H9 (cell line): ENCODE measurements around the gene VPS39. TPM values are rescaled to one million over a fixed set of nuclear protein-coding genes. Genes with fewer than 3 reads are reported as not detected.

ENCODE experiments used
- DNase-seq: peaks from one replicate; pipeline ENCODE4 v3.0.0-alpha.2; 2017
- H2AFZ ChIP-seq: one replicate; pipeline ENCODE4 v1.6.1; 2013; ENCODE audit warnings: mild to moderate bottlenecking, low read length, control low read depth, moderate library complexity
- H2AK5ac ChIP-seq: 2 replicates; pipeline ENCODE4 v1.6.1; 2013; ENCODE audit warnings: low read length, control low read depth, mixed read lengths; ENCODE audit not compliant: insufficient read length
- H2BK120ac ChIP-seq: one replicate; pipeline ENCODE4 v1.6.1; 2013; ENCODE audit warnings: low read depth, mild to moderate bottlenecking, low read length, control low read depth, inconsistent platforms; ENCODE audit not compliant: poor library complexity, severe bottlenecking
- H2BK12ac ChIP-seq: 2 replicates; pipeline ENCODE4 v1.6.1; 2013; ENCODE audit warnings: low read length, control low read depth, mixed read lengths, low read depth; ENCODE audit not compliant: insufficient read length
- H2BK15ac ChIP-seq: 2 replicates; pipeline ENCODE4 v1.6.1; 2013; ENCODE audit warnings: low read depth, low read length, control low read depth
- H2BK20ac ChIP-seq: one replicate; pipeline ENCODE4 v1.6.1; 2013; ENCODE audit warnings: low read depth, mild to moderate bottlenecking, low read length, control low read depth, inconsistent platforms; ENCODE audit not compliant: poor library complexity, severe bottlenecking
- H2BK5ac ChIP-seq: 2 replicates; pipeline ENCODE4 v1.6.1; 2013; ENCODE audit warnings: low read length, control low read depth, mixed read lengths; ENCODE audit not compliant: insufficient read length
- H3K14ac ChIP-seq: 2 replicates; pipeline ENCODE4 v1.6.1; 2013; ENCODE audit warnings: low read length, control low read depth; ENCODE audit not compliant: insufficient read depth
- H3K18ac ChIP-seq: 2 replicates; pipeline ENCODE4 v1.6.1; 2013; ENCODE audit warnings: low read depth, mild to moderate bottlenecking, mixed read lengths, low read length, control low read depth; ENCODE audit not compliant: insufficient read length
- H3K23ac ChIP-seq: 2 replicates; pipeline ENCODE4 v1.6.1; 2013; ENCODE audit warnings: low read length, control low read depth, mixed read lengths, low read depth; ENCODE audit not compliant: insufficient read length
- H3K23me2 ChIP-seq: 2 replicates; pipeline ENCODE4 v1.6.1; 2013; ENCODE audit warnings: low read depth, mild to moderate bottlenecking, mixed read lengths, low read length, control low read depth; ENCODE audit not compliant: insufficient read length, poor library complexity, severe bottlenecking
- H3K27ac ChIP-seq: 2 replicates; pipeline ENCODE4 v1.5.1; 2013; ENCODE audit warnings: low read length, control low read depth, mixed read lengths, low read depth; ENCODE audit not compliant: insufficient read length
- H3K27me3 ChIP-seq: 2 replicates; pipeline ENCODE4 v1.6.1; 2013; ENCODE audit warnings: low read length, control low read depth, inconsistent platforms; ENCODE audit not compliant: insufficient read depth
- H3K4ac ChIP-seq: 2 replicates; pipeline ENCODE4 v1.6.1; 2013; ENCODE audit warnings: low read depth, mild to moderate bottlenecking, control low read depth, inconsistent platforms, low read length, moderate library complexity
- H3K4me1 ChIP-seq: 2 replicates; pipeline ENCODE4 v1.6.1; 2013; ENCODE audit warnings: low read length, control low read depth, inconsistent platforms; ENCODE audit not compliant: insufficient read depth
- H3K4me2 ChIP-seq: 2 replicates; pipeline ENCODE4 v1.6.1; 2013; ENCODE audit warnings: low read length, control low read depth, mixed read lengths; ENCODE audit not compliant: insufficient read length, insufficient read depth
- H3K56ac ChIP-seq: 2 replicates; pipeline ENCODE4 v1.6.1; 2013; ENCODE audit warnings: low read depth, mild to moderate bottlenecking, mixed read lengths, low read length, control low read depth; ENCODE audit not compliant: insufficient read length
- H3K79me1 ChIP-seq: 2 replicates; pipeline ENCODE4 v1.6.1; 2013; ENCODE audit warnings: low read depth, mild to moderate bottlenecking, moderate library complexity, low read length, control low read depth, inconsistent platforms; ENCODE audit not compliant: insufficient read depth, poor library complexity, severe bottlenecking
- H3K79me2 ChIP-seq: 2 replicates; pipeline ENCODE4 v1.6.1; 2013; ENCODE audit warnings: low read length, control low read depth, inconsistent platforms; ENCODE audit not compliant: insufficient read depth
- H3K9ac ChIP-seq: 2 replicates; pipeline ENCODE4 v1.6.1; 2013; ENCODE audit warnings: low read length, control low read depth, mixed read lengths; ENCODE audit not compliant: insufficient read length; ENCODE audit errors: extremely low read depth
- H3K9me3 ChIP-seq: one replicate; pipeline ENCODE4 v1.6.1; 2013; ENCODE audit warnings: low read depth, low read length, inconsistent platforms; ENCODE audit not compliant: control insufficient read depth
- H3T11ph ChIP-seq: one replicate; pipeline ENCODE4 v1.6.1; 2013; ENCODE audit warnings: mild to moderate bottlenecking, low read length, control low read depth, inconsistent platforms
- H4K20me1 ChIP-seq: one replicate; pipeline ENCODE4 v1.6.1; 2013; ENCODE audit not compliant: control insufficient read depth, insufficient read length, insufficient read depth
- H4K5ac ChIP-seq: 2 replicates; pipeline ENCODE4 v1.6.1; 2013; ENCODE audit warnings: low read depth, mild to moderate bottlenecking, mixed read lengths, low read length, control low read depth; ENCODE audit not compliant: insufficient read length
- H4K8ac ChIP-seq: replicated peaks from 2 replicates; pipeline ENCODE4 v1.6.1; 2013; ENCODE audit warnings: low read length, control low read depth, mixed read lengths, low read depth; ENCODE audit not compliant: insufficient read length
- H4K91ac ChIP-seq: 2 replicates; pipeline ENCODE4 v1.6.1; 2013; ENCODE audit warnings: low read depth, mild to moderate bottlenecking, moderate library complexity, mixed read lengths, low read length, control low read depth; ENCODE audit not compliant: insufficient read length
- H3K27ac Mint-ChIP-seq, 3 experiments: 2 replicates in 2 of 3; 3 replicates in 1 of 3; pipeline ENCODE4 v1.8.0; 2020 to 2021; ENCODE audit warnings: mixed read lengths in 3 of 3, mild to moderate bottlenecking in 1 of 3, moderate library complexity in 1 of 3
- H3K27me3 Mint-ChIP-seq: 2 replicates; pipeline ENCODE4 v1.8.0; 2021; ENCODE audit warnings: low read depth, mild to moderate bottlenecking, moderate library complexity, mixed read lengths
- H3K36me3 Mint-ChIP-seq, 3 experiments: 2 replicates in 2 of 3; 3 replicates in 1 of 3; pipeline ENCODE4 v1.8.0; 2020 to 2021; ENCODE audit warnings: low read depth in 3 of 3, mixed read lengths in 3 of 3; ENCODE audit not compliant: insufficient read depth in 1 of 3
- H3K4me1 Mint-ChIP-seq, 2 experiments: 2 replicates each; pipeline ENCODE4 v1.8.0; 2020; ENCODE audit warnings: mixed read lengths in 2 of 2
- H3K4me3 Mint-ChIP-seq, 2 experiments: 2 replicates in 1 of 2; 3 replicates in 1 of 2; pipeline ENCODE4 v1.8.0; 2020 to 2021; ENCODE audit warnings: mild to moderate bottlenecking in 2 of 2, mixed read lengths in 2 of 2, moderate library complexity in 1 of 2
- H3K9me3 Mint-ChIP-seq, 2 experiments: 2 replicates in 1 of 2; 3 replicates in 1 of 2; pipeline ENCODE4 v1.8.0; 2020; ENCODE audit warnings: mild to moderate bottlenecking in 2 of 2, mixed read lengths in 2 of 2, moderate library complexity in 1 of 2
- WGBS: extraction: QIAGEN DNeasy Blood & Tissue Kit; methylation state at CpG from one replicate; pipeline ENCODE4 v1.1.7; 2013; ENCODE audit warnings: missing lambda C conversion rate, low lambda C conversion rate, mixed read lengths; ENCODE audit not compliant: insufficient read length; ENCODE audit errors: extremely low coverage; 5-methylcytosine and 5-hydroxymethylcytosine counted together
- total RNA-seq: library from RNA; stranded (reverse); gene quantifications from 2 replicates; pipeline ENCODE4 v1.2.1, GENCODE V29; 2021
- TF ChIP-seq, protein P1 (sequence below): fragments of 200-600 bp; sonication (generic); conservative IDR thresholded peaks from 3 replicates; pipeline ENCODE4 v1.8.0; 2021; ENCODE audit warnings: antibody characterized with exemption, mild to moderate bottlenecking

The VPS39 gene
- total RNA-seq, 1 experiment from 2014 or later, result 48.6 TPM

DNA sequence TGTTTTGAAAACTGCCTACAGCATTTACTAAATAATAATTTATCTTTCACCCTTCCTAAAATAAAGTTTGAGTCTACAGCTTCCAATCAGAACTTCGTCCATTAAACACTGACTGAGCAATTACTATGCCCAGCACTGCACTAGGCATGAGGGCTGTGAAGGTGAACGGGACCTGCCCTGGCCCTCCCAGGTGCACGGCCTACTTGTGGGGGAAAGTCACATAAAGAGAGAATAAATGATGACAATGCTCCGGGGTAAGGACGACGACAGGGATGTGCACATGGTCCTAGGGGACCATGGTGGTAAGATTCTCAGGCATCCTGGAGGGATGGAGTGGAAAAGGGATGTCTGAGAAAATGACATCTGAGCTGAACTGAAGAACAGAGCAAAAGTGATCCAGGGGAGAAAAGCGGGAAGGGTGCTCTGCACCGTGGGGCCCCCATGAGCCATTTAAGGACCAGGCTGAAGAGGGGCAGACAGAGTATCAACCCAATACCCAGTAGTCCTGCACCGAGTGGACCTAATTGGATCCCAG lies 63.2 kb downstream of the VPS39 start:
- no peaks in the 10 kb centered on the region for H3K79me2 ChIP-seq
- H3K36me3 Mint-ChIP-seq, result peaks cover 0 to 2% (median 0%) of the 10 kb centered on the region in 3 experiments; a peak in 1 of 7 replicates

More for the DNA sequence above, 63.2 kb downstream of the VPS39 start:
- H3K14ac ChIP-seq, result no peak overlapping the region
- no CpG with 5 or more reads among the region's 9 CpGs for WGBS
- no peaks in the 10 kb centered on the region for H3K79me1 ChIP-seq
- no peak overlapping the region for H3K27ac ChIP-seq
- H3K4me2 ChIP-seq, result no peak overlapping the region
- no peaks in the 10 kb centered on the region for H4K20me1 ChIP-seq
- H2AK5ac ChIP-seq, result no peak overlapping the region
- H3K56ac ChIP-seq, result no peak overlapping the region
- H3K23me2 ChIP-seq, result no peaks in the 10 kb centered on the region
- H2BK12ac ChIP-seq, result no peak overlapping the region
- Mint-ChIP-seq H3K9me3 (peaks cover under 1% of the 10 kb centered on the region in 2 experiments; a peak in 1 of 5 replicates), H3K4me3 (no peak overlapping the region), H3K4me1 (peaks cover 3 to 5% of the 10 kb centered on the region in 2 experiments; a peak in 1 of 4 replicates), H3K27me3 (peaks cover 5% of the 10 kb centered on the region; the same call in 1 of the 2 replicates), H3K27ac (peak overlapping the region in 1 of 3 experiments; percentile 15; a peak in 1 of 7 replicates)
- H3K27me3 ChIP-seq, result no peaks in the 10 kb centered on the region
- H4K8ac ChIP-seq, result no peak overlapping the region
- no peaks in the 10 kb centered on the region for H3K9me3 ChIP-seq
- no peak overlapping the region for H3K9ac ChIP-seq
- no peak overlapping the region for H3T11ph ChIP-seq
- H2BK5ac ChIP-seq, result no peak overlapping the region
- TF ChIP-seq, protein P1, sequence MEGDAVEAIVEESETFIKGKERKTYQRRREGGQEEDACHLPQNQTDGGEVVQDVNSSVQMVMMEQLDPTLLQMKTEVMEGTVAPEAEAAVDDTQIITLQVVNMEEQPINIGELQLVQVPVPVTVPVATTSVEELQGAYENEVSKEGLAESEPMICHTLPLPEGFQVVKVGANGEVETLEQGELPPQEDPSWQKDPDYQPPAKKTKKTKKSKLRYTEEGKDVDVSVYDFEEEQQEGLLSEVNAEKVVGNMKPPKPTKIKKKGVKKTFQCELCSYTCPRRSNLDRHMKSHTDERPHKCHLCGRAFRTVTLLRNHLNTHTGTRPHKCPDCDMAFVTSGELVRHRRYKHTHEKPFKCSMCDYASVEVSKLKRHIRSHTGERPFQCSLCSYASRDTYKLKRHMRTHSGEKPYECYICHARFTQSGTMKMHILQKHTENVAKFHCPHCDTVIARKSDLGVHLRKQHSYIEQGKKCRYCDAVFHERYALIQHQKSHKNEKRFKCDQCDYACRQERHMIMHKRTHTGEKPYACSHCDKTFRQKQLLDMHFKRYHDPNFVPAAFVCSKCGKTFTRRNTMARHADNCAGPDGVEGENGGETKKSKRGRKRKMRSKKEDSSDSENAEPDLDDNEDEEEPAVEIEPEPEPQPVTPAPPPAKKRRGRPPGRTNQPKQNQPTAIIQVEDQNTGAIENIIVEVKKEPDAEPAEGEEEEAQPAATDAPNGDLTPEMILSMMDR, result no peak
- no peak overlapping the region for H4K91ac ChIP-seq
- H2AFZ ChIP-seq, result no peak overlapping the region
- H3K18ac ChIP-seq, result no peak overlapping the region
- no peak overlapping the region for H2BK15ac ChIP-seq
- no peak overlapping the region for H3K23ac ChIP-seq
- no peak for DNase-seq
- no peak overlapping the region for H2BK120ac ChIP-seq
- no peaks in the 10 kb centered on the region for H3K4me1 ChIP-seq
- H2BK20ac ChIP-seq, result no peak overlapping the region
- H4K5ac ChIP-seq, result no peak overlapping the region
- H3K4ac ChIP-seq, result no peak overlapping the region
